Parathyroid adenoma (tissue), 2 donors: ENCODE data around the gene PRSS21.
A peak's percentile ranks its signal among the peaks of the same experiment; 100 is the strongest.

ENCODE experiments used
- H2AFZ ChIP-seq: fragments of 300-600 bp; sonication (generic); one replicate; pipeline ENCODE4 v1.7.0; 2017; ENCODE audit warnings: antibody characterized with exemption, mild to moderate bottlenecking
- H3K27ac ChIP-seq: fragments of 300-600 bp; sonication (generic); one replicate; pipeline ENCODE4 v1.7.0; 2017
- H3K27me3 ChIP-seq: fragments of 300-600 bp; sonication (generic); one replicate; pipeline ENCODE4 v1.7.0; 2017; ENCODE audit warnings: low read length; ENCODE audit not compliant: control insufficient read depth, insufficient read depth
- H3K36me3 ChIP-seq: fragments of 300-600 bp; sonication (generic); one replicate; pipeline ENCODE4 v1.7.0; 2017; ENCODE audit warnings: low read length; ENCODE audit not compliant: control insufficient read depth, insufficient read depth
- H3K4me1 ChIP-seq: fragments of 300-600 bp; sonication (generic); one replicate; pipeline ENCODE4 v1.7.0; 2017; ENCODE audit warnings: control low read depth
- H3K4me2 ChIP-seq: fragments of 300-600 bp; sonication (generic); one replicate; pipeline ENCODE4 v1.7.0; 2017; ENCODE audit warnings: low read length
- H3K4me3 ChIP-seq: fragments of 300-600 bp; sonication (generic); one replicate; pipeline ENCODE4 v1.7.0; 2017; ENCODE audit warnings: low read depth, low read length
- H3K79me2 ChIP-seq: fragments of 300-600 bp; sonication (generic); one replicate; pipeline ENCODE4 v1.7.0; 2017; ENCODE audit warnings: control low read depth
- H3K9ac ChIP-seq: fragments of 300-600 bp; sonication (generic); one replicate; pipeline ENCODE4 v1.7.0; 2017; ENCODE audit warnings: mild to moderate bottlenecking
- H3K9me3 ChIP-seq: fragments of 300-600 bp; sonication (generic); one replicate; pipeline ENCODE4 v1.7.0; 2017; ENCODE audit warnings: low read length; ENCODE audit not compliant: control insufficient read depth
- TF ChIP-seq, protein P1 (sequence below): fragments of 300-600 bp; sonication (generic); IDR thresholded peaks from one replicate; pipeline ENCODE4 v1.7.0; 2017; ENCODE audit warnings: antibody characterized with exemption, mild to moderate bottlenecking
- donor health status: primary hyperparathyroidism.

PRSS21 gene

GRCh38 chr16:2831203-2831602 lies 14.2 kb downstream of the PRSS21 start:
- no peak overlapping the region for H3K4me3 ChIP-seq
- no peaks in the 10 kb centered on the region for H3K36me3 ChIP-seq
- H3K4me2 ChIP-seq, result peak overlapping the region; percentile 62
- peaks cover 20% of the 10 kb centered on the region for H3K4me1 ChIP-seq
- no peak overlapping the region for H3K27ac ChIP-seq
- peaks cover 2% of the 10 kb centered on the region for H3K79me2 ChIP-seq
- H3K9me3 ChIP-seq, result no peaks in the 10 kb centered on the region
- TF ChIP-seq, protein P1, sequence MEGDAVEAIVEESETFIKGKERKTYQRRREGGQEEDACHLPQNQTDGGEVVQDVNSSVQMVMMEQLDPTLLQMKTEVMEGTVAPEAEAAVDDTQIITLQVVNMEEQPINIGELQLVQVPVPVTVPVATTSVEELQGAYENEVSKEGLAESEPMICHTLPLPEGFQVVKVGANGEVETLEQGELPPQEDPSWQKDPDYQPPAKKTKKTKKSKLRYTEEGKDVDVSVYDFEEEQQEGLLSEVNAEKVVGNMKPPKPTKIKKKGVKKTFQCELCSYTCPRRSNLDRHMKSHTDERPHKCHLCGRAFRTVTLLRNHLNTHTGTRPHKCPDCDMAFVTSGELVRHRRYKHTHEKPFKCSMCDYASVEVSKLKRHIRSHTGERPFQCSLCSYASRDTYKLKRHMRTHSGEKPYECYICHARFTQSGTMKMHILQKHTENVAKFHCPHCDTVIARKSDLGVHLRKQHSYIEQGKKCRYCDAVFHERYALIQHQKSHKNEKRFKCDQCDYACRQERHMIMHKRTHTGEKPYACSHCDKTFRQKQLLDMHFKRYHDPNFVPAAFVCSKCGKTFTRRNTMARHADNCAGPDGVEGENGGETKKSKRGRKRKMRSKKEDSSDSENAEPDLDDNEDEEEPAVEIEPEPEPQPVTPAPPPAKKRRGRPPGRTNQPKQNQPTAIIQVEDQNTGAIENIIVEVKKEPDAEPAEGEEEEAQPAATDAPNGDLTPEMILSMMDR, result no peak
- no peaks in the 10 kb centered on the region for H3K27me3 ChIP-seq
- H3K9ac ChIP-seq, result no peak overlapping the region
- H2AFZ ChIP-seq, result no peak overlapping the region

DNA sequence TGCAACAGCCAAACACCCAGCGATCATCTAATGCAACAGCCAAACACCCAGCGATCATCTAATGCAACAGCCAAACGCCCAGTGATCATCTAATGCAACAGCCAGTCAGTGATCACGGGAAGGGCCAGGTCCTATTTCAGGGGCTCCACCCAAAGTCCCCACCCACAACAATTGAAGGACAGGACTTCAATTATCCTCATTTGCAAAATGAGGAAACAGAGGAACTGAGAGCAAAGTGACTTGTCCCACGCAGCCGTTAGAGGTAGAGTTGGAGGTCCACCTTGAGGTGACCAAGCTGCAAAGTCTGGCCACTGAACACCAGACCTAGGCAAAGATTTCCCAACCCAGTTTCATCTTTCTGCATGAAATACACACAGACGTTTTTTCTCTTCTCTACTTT lies 16.7 kb downstream of the PRSS21 start:
- Histone ChIP-seq H3K4me3 (no peak overlapping the region), H3K27me3 (no peaks in the 10 kb centered on the region), H3K9me3 (no peaks in the 10 kb centered on the region), H3K79me2 (peaks cover 2% of the 10 kb centered on the region), H3K9ac (no peak overlapping the region), H3K27ac (no peak overlapping the region), H3K4me1 (peaks cover 20% of the 10 kb centered on the region), H3K4me2 (no peak overlapping the region), H2AFZ (no peak overlapping the region), H3K36me3 (no peaks in the 10 kb centered on the region)
- TF ChIP-seq, protein P1, result no peak

GRCh38 chr16:2834968-2835367 lies 17.9 kb downstream of the PRSS21 start:
- Histone ChIP-seq H3K27me3 (no peaks in the 10 kb centered on the region), H3K4me2 (no peak overlapping the region), H3K4me3 (no peak overlapping the region), H2AFZ (no peak overlapping the region), H3K27ac (no peak overlapping the region), H3K9me3 (no peaks in the 10 kb centered on the region), H3K4me1 (peaks cover 12% of the 10 kb centered on the region), H3K36me3 (no peaks in the 10 kb centered on the region), H3K79me2 (peaks cover 2% of the 10 kb centered on the region), H3K9ac (no peak overlapping the region)
- TF ChIP-seq, protein P1, result no peak

GRCh38 chr16:2835638-2836493 lies 18.8 kb downstream of the PRSS21 start:
- Histone ChIP-seq H3K36me3 (no peaks in the 10 kb centered on the region), H3K4me3 (no peak overlapping the region), H3K27ac (no peak overlapping the region), H3K4me1 (peaks cover 3% of the 10 kb centered on the region), H3K9ac (no peak overlapping the region), H3K9me3 (no peaks in the 10 kb centered on the region), H3K79me2 (no peaks in the 10 kb centered on the region), H3K27me3 (no peaks in the 10 kb centered on the region), H2AFZ (no peak overlapping the region), H3K4me2 (no peak overlapping the region)
- TF ChIP-seq, protein P1, result no peak
